Parathyroid adenoma (tissue), 2 donors: ENCODE measurements around the gene BMP5.

ENCODE experiments used
- H2AFZ ChIP-seq: fragments of 300-600 bp; sonication (generic); one replicate; pipeline ENCODE4 v1.7.0; 2017; ENCODE audit warnings: antibody characterized with exemption, mild to moderate bottlenecking
- H3K27ac ChIP-seq: fragments of 300-600 bp; sonication (generic); one replicate; pipeline ENCODE4 v1.7.0; 2017
- H3K27me3 ChIP-seq: fragments of 300-600 bp; sonication (generic); one replicate; pipeline ENCODE4 v1.7.0; 2017; ENCODE audit warnings: low read length; ENCODE audit not compliant: control insufficient read depth, insufficient read depth
- H3K36me3 ChIP-seq: fragments of 300-600 bp; sonication (generic); one replicate; pipeline ENCODE4 v1.7.0; 2017; ENCODE audit warnings: low read length; ENCODE audit not compliant: control insufficient read depth, insufficient read depth
- H3K4me1 ChIP-seq: fragments of 300-600 bp; sonication (generic); one replicate; pipeline ENCODE4 v1.7.0; 2017; ENCODE audit warnings: control low read depth
- H3K4me2 ChIP-seq: fragments of 300-600 bp; sonication (generic); one replicate; pipeline ENCODE4 v1.7.0; 2017; ENCODE audit warnings: low read length
- H3K4me3 ChIP-seq: fragments of 300-600 bp; sonication (generic); one replicate; pipeline ENCODE4 v1.7.0; 2017; ENCODE audit warnings: low read depth, low read length
- H3K79me2 ChIP-seq: fragments of 300-600 bp; sonication (generic); one replicate; pipeline ENCODE4 v1.7.0; 2017; ENCODE audit warnings: control low read depth
- H3K9ac ChIP-seq: fragments of 300-600 bp; sonication (generic); one replicate; pipeline ENCODE4 v1.7.0; 2017; ENCODE audit warnings: mild to moderate bottlenecking
- H3K9me3 ChIP-seq: fragments of 300-600 bp; sonication (generic); one replicate; pipeline ENCODE4 v1.7.0; 2017; ENCODE audit warnings: low read length; ENCODE audit not compliant: control insufficient read depth
- TF ChIP-seq, protein P1 (sequence below): fragments of 300-600 bp; sonication (generic); IDR thresholded peaks from one replicate; pipeline ENCODE4 v1.7.0; 2017; ENCODE audit warnings: antibody characterized with exemption, mild to moderate bottlenecking
- donor health status: primary hyperparathyroidism.

BMP5 gene

DNA sequence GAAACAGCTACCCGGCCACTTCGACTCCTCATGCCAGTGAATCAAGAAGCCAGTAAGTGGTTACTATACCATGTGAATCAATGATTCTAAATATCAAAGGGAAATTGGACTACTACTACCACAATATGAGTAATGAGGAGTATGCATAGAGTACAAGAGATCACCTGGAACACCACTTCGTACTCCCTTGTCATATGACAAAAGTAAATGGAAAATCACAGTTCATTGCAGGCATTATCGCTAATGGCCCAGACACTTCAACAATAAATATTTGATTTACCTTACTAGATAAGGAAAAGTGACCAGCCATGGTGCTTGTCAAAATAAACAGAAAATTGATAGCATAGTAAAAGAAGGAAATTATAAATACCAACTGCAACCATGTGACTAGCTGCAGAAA, 73.1 kb downstream of the BMP5 start:
- Histone ChIP-seq H3K27ac (no peak overlapping the region), H3K9me3 (no peaks in the 10 kb centered on the region)

DNA sequence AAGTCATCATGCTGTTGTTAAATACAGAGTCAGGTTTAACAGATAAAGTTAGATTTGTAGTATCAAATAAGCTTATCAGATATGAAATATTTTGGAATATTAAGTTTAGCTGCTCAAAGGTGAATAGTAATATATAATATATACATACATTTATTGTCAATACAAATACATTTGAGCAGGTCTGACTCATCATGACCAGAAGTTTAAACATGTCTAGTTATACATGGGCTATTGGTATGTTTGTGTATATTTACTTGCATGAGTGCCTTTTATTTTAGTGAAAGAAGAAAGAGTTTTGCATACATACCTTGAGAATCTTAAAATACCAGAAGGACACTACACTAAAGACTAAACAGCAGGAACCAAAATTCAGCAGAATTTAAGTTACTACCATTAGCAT, 76.8 kb downstream of the BMP5 start:
- no peaks in the 10 kb centered on the region for H3K27me3 ChIP-seq
- H3K9ac ChIP-seq, result no peak overlapping the region
- H3K9me3 ChIP-seq, result no peaks in the 10 kb centered on the region
- no peaks in the 10 kb centered on the region for H3K4me1 ChIP-seq
- no peak overlapping the region for H3K4me2 ChIP-seq
- no peak overlapping the region for H3K4me3 ChIP-seq
- no peaks in the 10 kb centered on the region for H3K36me3 ChIP-seq
- no peaks in the 10 kb centered on the region for H3K79me2 ChIP-seq
- TF ChIP-seq, protein P1, sequence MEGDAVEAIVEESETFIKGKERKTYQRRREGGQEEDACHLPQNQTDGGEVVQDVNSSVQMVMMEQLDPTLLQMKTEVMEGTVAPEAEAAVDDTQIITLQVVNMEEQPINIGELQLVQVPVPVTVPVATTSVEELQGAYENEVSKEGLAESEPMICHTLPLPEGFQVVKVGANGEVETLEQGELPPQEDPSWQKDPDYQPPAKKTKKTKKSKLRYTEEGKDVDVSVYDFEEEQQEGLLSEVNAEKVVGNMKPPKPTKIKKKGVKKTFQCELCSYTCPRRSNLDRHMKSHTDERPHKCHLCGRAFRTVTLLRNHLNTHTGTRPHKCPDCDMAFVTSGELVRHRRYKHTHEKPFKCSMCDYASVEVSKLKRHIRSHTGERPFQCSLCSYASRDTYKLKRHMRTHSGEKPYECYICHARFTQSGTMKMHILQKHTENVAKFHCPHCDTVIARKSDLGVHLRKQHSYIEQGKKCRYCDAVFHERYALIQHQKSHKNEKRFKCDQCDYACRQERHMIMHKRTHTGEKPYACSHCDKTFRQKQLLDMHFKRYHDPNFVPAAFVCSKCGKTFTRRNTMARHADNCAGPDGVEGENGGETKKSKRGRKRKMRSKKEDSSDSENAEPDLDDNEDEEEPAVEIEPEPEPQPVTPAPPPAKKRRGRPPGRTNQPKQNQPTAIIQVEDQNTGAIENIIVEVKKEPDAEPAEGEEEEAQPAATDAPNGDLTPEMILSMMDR, result no peak
- H2AFZ ChIP-seq, result no peak overlapping the region
- H3K27ac ChIP-seq, result no peak overlapping the region

More for the DNA sequence above, 73.1 kb downstream of the BMP5 start:
- TF ChIP-seq, protein P1, result no peak
- no peak overlapping the region for H3K4me3 ChIP-seq
- no peak overlapping the region for H3K9ac ChIP-seq
- H3K27me3 ChIP-seq, result no peaks in the 10 kb centered on the region
- H2AFZ ChIP-seq, result no peak overlapping the region
- H3K79me2 ChIP-seq, result no peaks in the 10 kb centered on the region
- H3K4me1 ChIP-seq, result no peaks in the 10 kb centered on the region
- H3K4me2 ChIP-seq, result no peak overlapping the region
- H3K36me3 ChIP-seq, result no peaks in the 10 kb centered on the region

DNA sequence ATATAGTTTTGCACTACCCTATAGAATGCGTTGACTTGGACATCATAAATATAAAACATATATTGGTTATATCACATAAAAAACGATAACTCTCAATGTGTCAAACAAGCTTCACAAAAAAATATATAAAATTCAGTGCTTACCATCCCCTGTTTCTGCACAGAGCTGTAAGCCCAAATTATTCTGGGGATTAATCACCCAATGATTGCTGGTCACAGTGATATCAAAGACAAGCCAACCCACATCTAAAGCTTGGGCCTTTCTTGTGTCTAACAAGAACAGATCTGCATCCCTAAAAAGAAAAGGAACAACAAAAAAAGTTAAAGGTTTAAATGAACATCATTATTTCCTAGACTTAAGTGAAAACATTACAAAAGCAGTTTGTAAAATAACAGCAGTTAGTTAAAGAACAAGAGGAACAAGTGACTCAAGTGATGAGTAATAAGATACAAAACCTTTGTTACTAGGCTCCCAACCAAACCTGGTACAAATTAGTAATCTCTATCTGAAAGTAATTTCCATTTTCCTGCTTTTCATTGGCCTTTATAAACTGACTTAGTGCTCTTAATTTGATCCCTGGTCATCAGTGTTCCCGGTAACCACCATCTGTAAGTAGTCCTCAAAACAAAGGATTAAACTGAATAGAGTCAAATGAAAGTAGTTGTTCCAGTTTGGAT, 81.1 kb downstream of the BMP5 start:
- Histone ChIP-seq H3K79me2 (no peaks in the 10 kb centered on the region), H3K27ac (no peak overlapping the region), H3K27me3 (no peaks in the 10 kb centered on the region), H2AFZ (no peak overlapping the region), H3K36me3 (no peaks in the 10 kb centered on the region), H3K4me1 (no peaks in the 10 kb centered on the region), H3K4me3 (no peak overlapping the region), H3K9ac (no peak overlapping the region), H3K4me2 (no peak overlapping the region), H3K9me3 (no peaks in the 10 kb centered on the region)
- TF ChIP-seq, protein P1, result no peak

DNA sequence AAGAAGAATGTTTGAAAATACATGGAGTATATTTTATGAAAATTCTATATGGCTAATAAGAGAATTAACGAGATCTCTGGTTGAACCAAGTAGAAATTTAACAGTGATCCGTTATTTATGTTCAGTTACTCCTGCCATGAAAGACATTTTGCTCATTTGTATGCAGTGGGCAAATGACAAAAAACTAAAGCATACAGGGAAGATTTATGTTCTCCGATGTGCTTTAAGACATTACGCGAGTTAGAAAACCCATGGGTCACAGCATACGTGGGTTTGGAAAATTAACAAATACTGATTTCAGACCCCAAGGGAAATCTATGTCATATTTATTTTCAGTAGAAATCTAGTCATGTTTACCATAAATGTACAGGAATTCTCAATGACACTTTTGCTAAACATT, 90.1 kb downstream of the BMP5 start:
- Histone ChIP-seq H3K9me3 (no peaks in the 10 kb centered on the region), H3K36me3 (no peaks in the 10 kb centered on the region), H3K27me3 (no peaks in the 10 kb centered on the region), H3K4me2 (no peak overlapping the region), H2AFZ (no peak overlapping the region), H3K4me1 (no peaks in the 10 kb centered on the region), H3K4me3 (no peak overlapping the region), H3K9ac (no peak overlapping the region), H3K79me2 (no peaks in the 10 kb centered on the region), H3K27ac (no peak overlapping the region)
- TF ChIP-seq, protein P1, result no peak

DNA sequence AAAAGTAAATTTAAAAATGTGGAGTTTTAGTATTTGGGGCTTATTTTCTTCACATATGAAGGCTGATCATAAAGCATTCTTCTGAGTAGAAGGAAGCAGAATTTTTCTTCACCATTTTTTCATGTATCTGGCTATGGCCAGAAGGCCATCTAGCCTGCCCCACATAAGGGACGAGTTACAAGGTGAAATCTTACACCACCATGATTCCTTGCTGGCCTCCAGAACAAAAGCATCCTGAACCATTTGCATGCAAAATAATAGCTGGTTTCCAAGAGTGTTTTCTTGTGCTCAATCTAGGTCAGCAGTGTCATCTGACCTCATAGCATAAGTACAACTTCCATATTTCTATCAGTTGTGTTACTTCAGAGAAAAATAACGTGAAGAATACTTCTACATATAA, 93.1 kb downstream of the BMP5 start:
- no peaks in the 10 kb centered on the region for H3K4me1 ChIP-seq
- H2AFZ ChIP-seq, result no peak overlapping the region
- TF ChIP-seq, protein P1, result no peak
- H3K79me2 ChIP-seq, result no peaks in the 10 kb centered on the region
- no peaks in the 10 kb centered on the region for H3K27me3 ChIP-seq
- H3K27ac ChIP-seq, result no peak overlapping the region
- H3K36me3 ChIP-seq, result no peaks in the 10 kb centered on the region
- H3K4me2 ChIP-seq, result no peak overlapping the region
- H3K4me3 ChIP-seq, result no peak overlapping the region
- no peak overlapping the region for H3K9ac ChIP-seq
- no peaks in the 10 kb centered on the region for H3K9me3 ChIP-seq
